Measurements from ENCODE around the gene PCDHB10.
"Not testable (repeated sequence)": the region's sequence is repeated elsewhere in the genome, so short reads cannot be mapped to it uniquely, and the experiment has no call there.

DNA sequence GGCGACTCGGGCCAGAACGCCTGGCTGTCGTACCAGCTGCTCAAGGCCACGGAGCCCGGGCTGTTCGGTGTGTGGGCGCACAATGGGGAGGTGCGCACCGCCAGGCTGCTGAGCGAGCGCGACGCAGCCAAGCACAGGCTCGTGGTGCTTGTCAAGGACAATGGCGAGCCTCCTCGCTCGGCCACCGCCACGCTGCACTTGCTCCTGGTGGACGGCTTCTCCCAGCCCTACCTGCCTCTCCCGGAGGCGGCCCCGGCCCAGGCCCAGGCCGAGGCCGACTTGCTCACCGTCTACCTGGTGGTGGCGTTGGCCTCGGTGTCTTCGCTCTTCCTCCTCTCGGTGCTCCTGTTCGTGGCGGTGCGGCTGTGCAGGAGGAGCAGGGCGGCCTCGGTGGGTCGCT, 2.2 kb downstream of the PCDHB10 start:
- TF ChIP-seq, protein P1, sequence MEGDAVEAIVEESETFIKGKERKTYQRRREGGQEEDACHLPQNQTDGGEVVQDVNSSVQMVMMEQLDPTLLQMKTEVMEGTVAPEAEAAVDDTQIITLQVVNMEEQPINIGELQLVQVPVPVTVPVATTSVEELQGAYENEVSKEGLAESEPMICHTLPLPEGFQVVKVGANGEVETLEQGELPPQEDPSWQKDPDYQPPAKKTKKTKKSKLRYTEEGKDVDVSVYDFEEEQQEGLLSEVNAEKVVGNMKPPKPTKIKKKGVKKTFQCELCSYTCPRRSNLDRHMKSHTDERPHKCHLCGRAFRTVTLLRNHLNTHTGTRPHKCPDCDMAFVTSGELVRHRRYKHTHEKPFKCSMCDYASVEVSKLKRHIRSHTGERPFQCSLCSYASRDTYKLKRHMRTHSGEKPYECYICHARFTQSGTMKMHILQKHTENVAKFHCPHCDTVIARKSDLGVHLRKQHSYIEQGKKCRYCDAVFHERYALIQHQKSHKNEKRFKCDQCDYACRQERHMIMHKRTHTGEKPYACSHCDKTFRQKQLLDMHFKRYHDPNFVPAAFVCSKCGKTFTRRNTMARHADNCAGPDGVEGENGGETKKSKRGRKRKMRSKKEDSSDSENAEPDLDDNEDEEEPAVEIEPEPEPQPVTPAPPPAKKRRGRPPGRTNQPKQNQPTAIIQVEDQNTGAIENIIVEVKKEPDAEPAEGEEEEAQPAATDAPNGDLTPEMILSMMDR (optimal IDR thresholded peaks at IDR 0.05 in 1 of 3, IDR thresholded peaks at IDR 0.05 in 1 of 3, conservative IDR thresholded peaks at IDR 0.05 in 1 of 3; ENCODE audit: extremely low read depth in 1 of 3, insufficient read depth in 2 of 3, low read length in 3 of 3) = not testable (repeated sequence)
- TF ChIP-seq EZH2 (IDR thresholded peaks at IDR 0.05; ENCODE audit: low read length) = not testable (repeated sequence)
